ENCODE results near the gene CSF3R.

DNA sequence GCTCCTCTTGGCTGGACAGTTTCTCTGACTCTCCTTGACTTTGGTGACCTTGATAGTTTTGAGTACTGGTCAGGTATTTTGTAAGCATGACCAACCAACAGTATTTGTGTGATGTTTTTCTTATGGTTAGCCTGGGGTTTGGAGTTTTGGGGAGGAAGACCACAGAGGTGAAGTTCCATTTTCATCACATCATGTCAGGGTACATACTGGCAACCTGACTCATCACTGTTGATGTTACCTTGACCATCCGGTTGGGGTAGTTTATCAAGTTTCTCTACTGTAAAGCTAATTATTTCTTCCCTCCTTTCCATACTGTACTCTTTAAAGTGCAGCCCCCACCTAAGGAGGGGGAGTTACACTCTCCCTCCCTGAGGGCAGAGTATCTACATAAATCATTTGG lies 45.9 kb downstream of the CSF3R start:
- TF ChIP-seq, protein P1, sequence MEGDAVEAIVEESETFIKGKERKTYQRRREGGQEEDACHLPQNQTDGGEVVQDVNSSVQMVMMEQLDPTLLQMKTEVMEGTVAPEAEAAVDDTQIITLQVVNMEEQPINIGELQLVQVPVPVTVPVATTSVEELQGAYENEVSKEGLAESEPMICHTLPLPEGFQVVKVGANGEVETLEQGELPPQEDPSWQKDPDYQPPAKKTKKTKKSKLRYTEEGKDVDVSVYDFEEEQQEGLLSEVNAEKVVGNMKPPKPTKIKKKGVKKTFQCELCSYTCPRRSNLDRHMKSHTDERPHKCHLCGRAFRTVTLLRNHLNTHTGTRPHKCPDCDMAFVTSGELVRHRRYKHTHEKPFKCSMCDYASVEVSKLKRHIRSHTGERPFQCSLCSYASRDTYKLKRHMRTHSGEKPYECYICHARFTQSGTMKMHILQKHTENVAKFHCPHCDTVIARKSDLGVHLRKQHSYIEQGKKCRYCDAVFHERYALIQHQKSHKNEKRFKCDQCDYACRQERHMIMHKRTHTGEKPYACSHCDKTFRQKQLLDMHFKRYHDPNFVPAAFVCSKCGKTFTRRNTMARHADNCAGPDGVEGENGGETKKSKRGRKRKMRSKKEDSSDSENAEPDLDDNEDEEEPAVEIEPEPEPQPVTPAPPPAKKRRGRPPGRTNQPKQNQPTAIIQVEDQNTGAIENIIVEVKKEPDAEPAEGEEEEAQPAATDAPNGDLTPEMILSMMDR (IDR thresholded peaks at IDR 0.05), result no peak
- no peak for TF ChIP-seq POLR2A (IDR thresholded peaks at IDR 0.05)

Measured in adrenal gland (tissue), 5 donors.